Stomach (tissue), 9 donors: ENCODE data around the gene CENPT. TPM values are rescaled to one million over a fixed set of nuclear protein-coding genes. Genes with fewer than 3 reads are reported as not detected.
A peak's percentile ranks its signal among the peaks of the same experiment; 100 is the strongest.

Source experiments
- DNase-seq, 2 donors: peaks; one replicate each; pipeline versions ENCODE4 v3.0.0 to v3.0.0-alpha.2; 2013 to 2019
- H3K27ac ChIP-seq, 5 donors: fragments of 200-600 bp in 4 of 5; sonication (generic) in 4 of 5; one replicate each; pipeline ENCODE4 v1.5.1; 2013 to 2019; ENCODE audit warnings: mild to moderate bottlenecking in 1 of 5, moderate library complexity in 1 of 5
- H3K27me3 ChIP-seq, 3 donors: fragments of 200-600 bp; sonication (generic); one replicate each; pipeline ENCODE4 v1.5.1; 2017 to 2019; ENCODE audit warnings: mixed run types in 1 of 3
- H3K36me3 ChIP-seq, 4 donors: fragments of 200-600 bp; sonication (generic); 1 replicate in 3 of 4; 2 replicates in 1 of 4; pipeline ENCODE4 v1.5.1; 2016 to 2019
- H3K4me1 ChIP-seq, 4 donors: fragments of 200-600 bp; sonication (generic); one replicate each; pipeline ENCODE4 v1.5.1; 2016 to 2019
- H3K4me3 ChIP-seq, 4 donors: fragments of 200-600 bp; sonication (generic) in 3 of 4; one replicate each; pipeline ENCODE4 v1.5.1; 2016 to 2019; ENCODE audit warnings: mild to moderate bottlenecking in 1 of 4
- H3K9me3 ChIP-seq, 4 donors: fragments of 200-600 bp; sonication (generic); one replicate each; pipeline ENCODE4 v1.5.1; 2016 to 2019
- EP300 ChIP-seq: sonication (generic); formaldehyde crosslinking; IDR thresholded peaks from one replicate; pipeline ENCODE4 v1.6.1; 2017; ENCODE audit warnings: antibody characterized with exemption
- POLR2AphosphoS5 ChIP-seq, 3 donors: sonication (generic); formaldehyde crosslinking; IDR thresholded peaks; one replicate each; pipeline ENCODE4 v1.6.1; 2016; ENCODE audit warnings: antibody characterized with exemption in 3 of 3
- WGBS, 5 donors: extraction: QIAGEN DNeasy Blood & Tissue Kit in 3 of 5; methylation state at CpG; one replicate each; pipeline versions ENCODE4 v1.1.5 to v1.1.7; 2013 to 2018; 5-methylcytosine and 5-hydroxymethylcytosine counted together
- intact Hi-C: fragments of 100-400 bp; cut with DNase I; formaldehyde crosslinking; loops from one replicate; pipeline ENCODE4 v1.15.1; 2023; ENCODE audit warnings: low total_unique reads
- polyA plus RNA-seq, 3 donors: library from polyadenylated mRNA; stranded (reverse); fragments of 200-250 nt; gene quantifications; one replicate each; pipeline ENCODE4 v1.2.3, GENCODE V29; 2013
- small RNA-seq, 4 donors: library from RNA; depleted of rRNA; stranded (forward); fragments of <200 nt; gene quantifications; one replicate each; pipeline ENCODE3, GENCODE V24; 2016
- total RNA-seq, 5 donors: library from RNA; depleted of rRNA; stranded (reverse); fragments of >200 nt; gene quantifications; one replicate each; pipeline versions ENCODE4 v1.1.0 to v1.2.3, GENCODE V29; 2014 to 2016
- TF ChIP-seq, protein P1 (sequence below), 7 experiments: fragments of 450-650 bp in 4 of 7; fragments of 200-600 bp in 3 of 7; sonication (generic) in 3 of 7; IDR thresholded peaks; one replicate each; pipeline ENCODE4 v1.5.1; 2016 to 2019; ENCODE audit warnings: antibody characterized with exemption in 7 of 7, control low read depth in 2 of 7, mild to moderate bottlenecking in 1 of 7
- donor health status: healthy with polysubstance abuse.
- donor health status: Bipolar disorder and iron deficiency.
- donor health status: healthy.

The CENPT gene
- total and polyA plus RNA-seq, 8 donors: 27.4 to 80.7 (median 56.5) TPM

DNA sequence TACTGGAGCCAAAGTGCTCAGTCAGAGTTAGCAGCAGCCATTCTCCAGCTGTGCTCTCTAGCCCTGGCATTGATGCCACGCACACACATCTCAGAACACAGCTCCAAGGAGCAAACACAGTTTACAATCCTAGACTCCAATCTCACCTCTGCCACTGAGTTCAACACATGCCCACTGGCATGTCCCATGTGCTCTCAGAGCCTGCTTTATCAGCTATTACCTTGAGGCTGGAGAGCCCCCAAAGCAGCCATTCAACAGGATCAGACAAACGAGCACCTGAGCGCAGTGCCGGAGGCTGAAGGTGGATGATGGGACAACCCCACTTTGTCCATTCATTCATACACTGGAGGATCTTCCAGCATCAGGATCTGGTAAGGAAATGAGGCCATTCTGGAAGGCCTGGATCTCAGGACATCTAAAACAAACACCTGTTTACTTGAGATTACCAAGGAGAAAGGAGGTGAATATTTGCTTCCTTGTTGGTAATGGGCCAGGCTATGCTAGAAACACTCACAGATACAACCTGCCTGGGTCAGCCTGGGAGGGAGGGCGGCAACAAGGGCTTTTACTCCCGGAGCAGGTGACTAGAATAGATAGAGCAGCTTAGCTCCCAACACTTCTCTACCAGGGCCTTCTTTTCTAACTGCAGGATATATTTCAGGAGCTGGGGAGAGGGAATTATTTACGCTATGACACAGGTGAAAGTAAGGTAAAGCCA, 66.5 kb downstream of the CENPT start:
- Histone ChIP-seq H3K27me3 (no peaks in the 10 kb centered on the region), H3K4me1 (peaks cover 9 to 36% (median 33%) of the 10 kb centered on the region in 4 donors), H3K9me3 (no peaks in the 10 kb centered on the region), H3K27ac (peak overlapping the region in 2 of 5 donors; percentile 24 to 38), H3K4me3 (no peak overlapping the region), H3K36me3 (peaks cover 0 to 6% (median 2%) of the 10 kb centered on the region in 4 donors)
- intact Hi-C loops: no loop called here
- TF ChIP-seq EP300: no peak
- peak in 1 of 3 donors; percentile 42 for TF ChIP-seq POLR2AphosphoS5 (IDR thresholded peaks at IDR 0.05)
- 66 to 74% (median 69%) methylated on average over 7 of the region's 7 CpGs for WGBS, 5 donors
- peak; percentile 14 to 44 for DNase-seq

DNA sequence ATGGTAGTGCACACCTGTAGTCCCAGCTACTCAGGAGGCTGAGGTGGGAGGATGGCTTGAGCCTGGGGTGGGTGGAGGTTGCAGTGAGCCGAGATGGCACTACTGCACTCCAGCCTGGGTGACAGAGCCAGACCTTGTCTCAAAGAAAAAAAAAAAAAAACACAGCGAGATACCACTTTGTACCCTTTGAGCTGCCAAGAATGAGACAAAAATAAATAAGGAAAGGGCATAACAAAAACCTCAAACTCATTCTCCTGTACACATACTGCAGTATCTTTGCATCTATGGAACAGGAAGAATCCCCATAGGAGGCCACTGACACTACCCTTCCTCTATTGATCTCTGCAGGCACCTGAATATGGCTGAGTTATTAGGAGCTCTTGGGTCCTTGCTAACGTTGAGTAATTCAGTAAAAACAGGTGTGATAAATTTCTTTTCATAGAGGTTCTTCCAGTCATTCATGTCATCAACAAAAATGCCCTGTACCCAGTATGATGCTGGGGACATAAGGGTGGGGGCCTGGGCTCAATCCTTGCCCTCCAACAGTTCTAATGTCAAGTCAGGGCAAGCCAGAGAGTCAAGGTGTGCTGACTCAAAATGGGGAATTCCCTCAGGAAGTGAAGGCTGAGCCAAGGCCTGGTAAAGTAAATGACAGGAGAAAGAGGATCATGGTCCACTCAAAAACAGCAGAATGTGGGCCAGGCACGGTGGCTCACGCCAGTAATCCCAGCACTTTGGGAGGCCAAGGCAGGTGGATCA, 68.1 kb downstream of the CENPT start:
- Histone ChIP-seq H3K4me3 (no peak overlapping the region), H3K4me1 (peaks cover 9 to 38% (median 34%) of the 10 kb centered on the region in 4 donors), H3K9me3 (no peaks in the 10 kb centered on the region), H3K27ac (peak overlapping the region in 2 of 5 donors; percentile 24 to 38), H3K27me3 (no peaks in the 10 kb centered on the region), H3K36me3 (peaks cover 0 to 6% (median 0%) of the 10 kb centered on the region in 4 donors)
- intact Hi-C loops: no loop called here
- TF ChIP-seq, protein P1, sequence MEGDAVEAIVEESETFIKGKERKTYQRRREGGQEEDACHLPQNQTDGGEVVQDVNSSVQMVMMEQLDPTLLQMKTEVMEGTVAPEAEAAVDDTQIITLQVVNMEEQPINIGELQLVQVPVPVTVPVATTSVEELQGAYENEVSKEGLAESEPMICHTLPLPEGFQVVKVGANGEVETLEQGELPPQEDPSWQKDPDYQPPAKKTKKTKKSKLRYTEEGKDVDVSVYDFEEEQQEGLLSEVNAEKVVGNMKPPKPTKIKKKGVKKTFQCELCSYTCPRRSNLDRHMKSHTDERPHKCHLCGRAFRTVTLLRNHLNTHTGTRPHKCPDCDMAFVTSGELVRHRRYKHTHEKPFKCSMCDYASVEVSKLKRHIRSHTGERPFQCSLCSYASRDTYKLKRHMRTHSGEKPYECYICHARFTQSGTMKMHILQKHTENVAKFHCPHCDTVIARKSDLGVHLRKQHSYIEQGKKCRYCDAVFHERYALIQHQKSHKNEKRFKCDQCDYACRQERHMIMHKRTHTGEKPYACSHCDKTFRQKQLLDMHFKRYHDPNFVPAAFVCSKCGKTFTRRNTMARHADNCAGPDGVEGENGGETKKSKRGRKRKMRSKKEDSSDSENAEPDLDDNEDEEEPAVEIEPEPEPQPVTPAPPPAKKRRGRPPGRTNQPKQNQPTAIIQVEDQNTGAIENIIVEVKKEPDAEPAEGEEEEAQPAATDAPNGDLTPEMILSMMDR (IDR thresholded peaks at IDR 0.05): no peak
- TF ChIP-seq POLR2AphosphoS5 (IDR thresholded peaks at IDR 0.05): no peak
- DNase-seq: no peak
- 30 to 62% (median 57%) methylated on average over 5 of the region's 5 CpGs for WGBS, 5 donors

Small RNA genes lying within 50 kb of the gene (small RNA-seq; reads per million reads assigned to genes)
- gene AC040162.2 (0 reads per million in 4 donors), gene NRN1L (0 reads per million in 4 donors)

Other genes with a start within 250 kb of the CENPT start
- gene CARMIL2, start 202.5 kb downstream of the CENPT start, total RNA-seq: 10 to 100 TPM in 1 of 5 donors, 1 to 10 TPM in 2, under 1 TPM in 2; 0.18 to 28.1 (median 1.0) TPM
- 1 to 10 TPM in 2 of 3 donors, under 1 TPM in 1; 0.46 to 2.4 (median 2.0) TPM for gene CARMIL2, start 202.5 kb downstream of the CENPT start, polyA plus RNA-seq
- 10 to 100 TPM in 2 of 5 donors, 1 to 10 TPM in 2, under 1 TPM in 1; 0.87 to 30.3 (median 5.3) TPM for gene ACD, start 187.4 kb downstream of the CENPT start, total RNA-seq
- 10 to 100 TPM; 12.0 to 17.1 (median 16.2) TPM for gene ACD, start 187.4 kb downstream of the CENPT start, polyA plus RNA-seq
- gene PARD6A, start 186.7 kb downstream of the CENPT start, total RNA-seq: 10 to 100 TPM in 3 of 5 donors, 1 to 10 TPM in 2; 1.1 to 56.7 (median 14.6) TPM
- 1 to 10 TPM; 3.5 to 7.2 (median 7.0) TPM for gene PARD6A, start 186.7 kb downstream of the CENPT start, polyA plus RNA-seq
- 100 to 1,000 TPM in 1 of 5 donors, 10 to 100 TPM in 2, 1 to 10 TPM in 2; 5.8 to 113 (median 10.4) TPM for gene ENKD1, start 180.9 kb downstream of the CENPT start, total RNA-seq
- 10 to 100 TPM; 19.7 to 31.5 (median 20.5) TPM for gene ENKD1, start 180.9 kb downstream of the CENPT start, polyA plus RNA-seq
- gene C16orf86, start 180.9 kb downstream of the CENPT start, total RNA-seq: 10 to 100 TPM in 1 of 5 donors, 1 to 10 TPM in 1, not detected in 3; 3.5 to 83.0 TPM
- 1 to 10 TPM; 3.2 to 3.6 (median 3.4) TPM for gene C16orf86, start 180.9 kb downstream of the CENPT start, polyA plus RNA-seq
- gene GFOD2, start 128.4 kb downstream of the CENPT start, total RNA-seq: 10 to 100 TPM in 4 of 5 donors, 1 to 10 TPM in 1; 7.6 to 87.5 (median 13.3) TPM
- gene GFOD2, start 128.4 kb downstream of the CENPT start, polyA plus RNA-seq: 10 to 100 TPM in 1 of 3 donors, 1 to 10 TPM in 2; 8.6 to 13.4 (median 10.0) TPM
- gene RANBP10, start 41.1 kb downstream of the CENPT start, total RNA-seq: 10 to 100 TPM in 3 of 5 donors, 1 to 10 TPM in 2; 7.8 to 37.3 (median 13.0) TPM
- 1 to 10 TPM; 2.9 to 6.9 (median 4.2) TPM for gene RANBP10, start 41.1 kb downstream of the CENPT start, polyA plus RNA-seq
- gene TSNAXIP1, start 40.8 kb downstream of the CENPT start, total RNA-seq: 10 to 100 TPM in 1 of 5 donors, 1 to 10 TPM in 2, under 1 TPM in 1, not detected in 1; 0.45 to 25.7 (median 1.7) TPM
- 1 to 10 TPM in 1 of 3 donors, under 1 TPM in 2; 0.46 to 1.2 (median 1.00) TPM for gene TSNAXIP1, start 40.8 kb downstream of the CENPT start, polyA plus RNA-seq
- gene THAP11, start 5.4 kb downstream of the CENPT start, total RNA-seq: 100 to 1,000 TPM in 1 of 5 donors, 10 to 100 TPM in 4; 12.5 to 109 (median 53.9) TPM
- gene THAP11, start 5.4 kb downstream of the CENPT start, polyA plus RNA-seq: 10 to 100 TPM; 15.8 to 25.7 (median 18.7) TPM
- gene NUTF2, start 760 bp downstream of the CENPT start, total RNA-seq: 10 to 100 TPM in 4 of 5 donors, 1 to 10 TPM in 1; 9.3 to 64.7 (median 25.7) TPM
- gene NUTF2, start 760 bp downstream of the CENPT start, polyA plus RNA-seq: 100 to 1,000 TPM in 2 of 3 donors, 10 to 100 TPM in 1; 92.0 to 125 (median 112) TPM
- 100 to 1,000 TPM in 2 of 5 donors, 10 to 100 TPM in 3; 41.5 to 141 (median 58.5) TPM for gene EDC4, start 25.4 kb upstream of the CENPT start, total RNA-seq
- gene EDC4, start 25.4 kb upstream of the CENPT start, polyA plus RNA-seq: 10 to 100 TPM; 22.0 to 27.6 (median 22.2) TPM
- gene NRN1L, start 37.2 kb upstream of the CENPT start, total RNA-seq: not detected
- 1 to 10 TPM in 2 of 3 donors, not detected in 1; 2.0 to 2.7 TPM for gene NRN1L, start 37.2 kb upstream of the CENPT start, polyA plus RNA-seq
- gene PSKH1, start 45.6 kb upstream of the CENPT start, total RNA-seq: 10 to 100 TPM; 17.5 to 93.7 (median 26.1) TPM
- 10 to 100 TPM; 10.2 to 26.5 (median 13.4) TPM for gene PSKH1, start 45.6 kb upstream of the CENPT start, polyA plus RNA-seq
- gene CTRL, start 84.2 kb upstream of the CENPT start, total RNA-seq: 10 to 100 TPM in 1 of 5 donors, 1 to 10 TPM in 2, under 1 TPM in 1, not detected in 1; 0.37 to 11.0 (median 4.0) TPM
- gene CTRL, start 84.2 kb upstream of the CENPT start, polyA plus RNA-seq: 1 to 10 TPM in 2 of 3 donors, under 1 TPM in 1; 0.62 to 2.1 (median 1.3) TPM
- 10 to 100 TPM; 22.8 to 85.8 (median 52.5) TPM for gene PSMB10, start 89.2 kb upstream of the CENPT start, total RNA-seq
- gene PSMB10, start 89.2 kb upstream of the CENPT start, polyA plus RNA-seq: 100 to 1,000 TPM; 128 to 205 (median 134) TPM
- gene LCAT, start 96.4 kb upstream of the CENPT start, total RNA-seq: 10 to 100 TPM; 10.1 to 20.1 (median 12.8) TPM
- gene LCAT, start 96.4 kb upstream of the CENPT start, polyA plus RNA-seq: 10 to 100 TPM; 18.6 to 20.7 (median 19.2) TPM
- 100 to 1,000 TPM in 1 of 5 donors, 10 to 100 TPM in 4; 12.7 to 136 (median 25.9) TPM for gene SLC12A4, start 120.9 kb upstream of the CENPT start, total RNA-seq
- gene SLC12A4, start 120.9 kb upstream of the CENPT start, polyA plus RNA-seq: 10 to 100 TPM in 2 of 3 donors, 1 to 10 TPM in 1; 5.7 to 19.8 (median 16.2) TPM
- gene DPEP3, start 132.8 kb upstream of the CENPT start, total RNA-seq: not detected
- gene DPEP3, start 132.8 kb upstream of the CENPT start, polyA plus RNA-seq: not detected
- 1 to 10 TPM in 3 of 5 donors, not detected in 2; 2.4 to 5.2 (median 3.1) TPM for gene DPEP2, start 151.8 kb upstream of the CENPT start, total RNA-seq
- gene DPEP2, start 151.8 kb upstream of the CENPT start, polyA plus RNA-seq: under 1 TPM; 0.61 to 0.95 (median 0.75) TPM
- gene DPEP2NB, start 168.2 kb upstream of the CENPT start, total RNA-seq: not detected
- not detected for gene DPEP2NB, start 168.2 kb upstream of the CENPT start, polyA plus RNA-seq
- 1 to 10 TPM in 3 of 5 donors, not detected in 2; 4.6 to 8.9 (median 7.3) TPM for gene DDX28, start 175.5 kb upstream of the CENPT start, total RNA-seq
- 1 to 10 TPM; 6.3 to 9.7 (median 7.3) TPM for gene DDX28, start 175.5 kb upstream of the CENPT start, polyA plus RNA-seq
- gene DUS2, start 175.6 kb upstream of the CENPT start, total RNA-seq: 10 to 100 TPM in 4 of 5 donors, under 1 TPM in 1; 0.45 to 27.5 (median 15.2) TPM
- 1 to 10 TPM; 4.3 to 9.5 (median 5.0) TPM for gene DUS2, start 175.6 kb upstream of the CENPT start, polyA plus RNA-seq
- 100 to 1,000 TPM in 2 of 5 donors, 10 to 100 TPM in 3; 20.1 to 385 (median 23.9) TPM for gene NFATC3, start 237.7 kb upstream of the CENPT start, total RNA-seq
- 1 to 10 TPM; 5.5 to 5.8 (median 5.6) TPM for gene NFATC3, start 237.7 kb upstream of the CENPT start, polyA plus RNA-seq